ENCODE measurements around the gene STK38L. TPM values are rescaled to one million over a fixed set of nuclear protein-coding genes. Genes with fewer than 3 reads are reported as not detected.

STK38L gene
- total and polyA plus RNA-seq, 7 donors = 16.8 to 86.2 (median 67.3) TPM

DNA sequence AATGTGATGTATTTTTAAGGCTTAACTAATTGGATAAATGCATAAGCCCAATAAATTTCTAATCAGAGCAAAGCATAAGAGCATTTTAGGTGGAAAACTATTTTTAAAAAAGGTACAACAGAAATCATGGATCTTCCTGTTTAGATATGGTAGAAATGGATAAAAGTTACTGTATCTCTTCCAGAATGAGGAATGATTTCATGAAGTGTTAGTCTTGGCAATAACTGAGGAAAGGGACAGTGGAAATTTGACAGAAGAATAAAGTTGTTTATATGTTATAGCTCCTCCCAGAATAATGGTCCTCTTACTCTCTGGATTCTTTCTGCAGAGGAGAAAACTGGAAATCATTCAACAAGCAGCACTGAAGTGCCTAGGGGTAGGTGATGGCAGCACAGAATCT, 56.1 kb downstream of the STK38L start:
- no peak for DNase-seq
- Histone ChIP-seq H3K27ac (peak overlapping the region in 3 of 4 donors; percentile 19 to 58 (median 50)), H3K27me3 (no peaks in the 10 kb centered on the region), H3K9me3 (no peaks in the 10 kb centered on the region), H3K4me1 (peaks cover 0 to 53% (median 41%) of the 10 kb centered on the region in 4 donors), H3K4me3 (no peak overlapping the region), H3K36me3 (peaks cover 5 to 55% (median 7%) of the 10 kb centered on the region in 4 donors)
- intact Hi-C loops (cut with DNase I) = no loop called here
- no peak for TF ChIP-seq POLR2A (IDR thresholded peaks at IDR 0.05)
- TF ChIP-seq POLR2AphosphoS5 (IDR thresholded peaks at IDR 0.05) = no peak
- TF ChIP-seq, protein P1, sequence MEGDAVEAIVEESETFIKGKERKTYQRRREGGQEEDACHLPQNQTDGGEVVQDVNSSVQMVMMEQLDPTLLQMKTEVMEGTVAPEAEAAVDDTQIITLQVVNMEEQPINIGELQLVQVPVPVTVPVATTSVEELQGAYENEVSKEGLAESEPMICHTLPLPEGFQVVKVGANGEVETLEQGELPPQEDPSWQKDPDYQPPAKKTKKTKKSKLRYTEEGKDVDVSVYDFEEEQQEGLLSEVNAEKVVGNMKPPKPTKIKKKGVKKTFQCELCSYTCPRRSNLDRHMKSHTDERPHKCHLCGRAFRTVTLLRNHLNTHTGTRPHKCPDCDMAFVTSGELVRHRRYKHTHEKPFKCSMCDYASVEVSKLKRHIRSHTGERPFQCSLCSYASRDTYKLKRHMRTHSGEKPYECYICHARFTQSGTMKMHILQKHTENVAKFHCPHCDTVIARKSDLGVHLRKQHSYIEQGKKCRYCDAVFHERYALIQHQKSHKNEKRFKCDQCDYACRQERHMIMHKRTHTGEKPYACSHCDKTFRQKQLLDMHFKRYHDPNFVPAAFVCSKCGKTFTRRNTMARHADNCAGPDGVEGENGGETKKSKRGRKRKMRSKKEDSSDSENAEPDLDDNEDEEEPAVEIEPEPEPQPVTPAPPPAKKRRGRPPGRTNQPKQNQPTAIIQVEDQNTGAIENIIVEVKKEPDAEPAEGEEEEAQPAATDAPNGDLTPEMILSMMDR (IDR thresholded peaks at IDR 0.05) = no peak
- no peak for TF ChIP-seq EP300 (IDR thresholded peaks at IDR 0.05)

DNA sequence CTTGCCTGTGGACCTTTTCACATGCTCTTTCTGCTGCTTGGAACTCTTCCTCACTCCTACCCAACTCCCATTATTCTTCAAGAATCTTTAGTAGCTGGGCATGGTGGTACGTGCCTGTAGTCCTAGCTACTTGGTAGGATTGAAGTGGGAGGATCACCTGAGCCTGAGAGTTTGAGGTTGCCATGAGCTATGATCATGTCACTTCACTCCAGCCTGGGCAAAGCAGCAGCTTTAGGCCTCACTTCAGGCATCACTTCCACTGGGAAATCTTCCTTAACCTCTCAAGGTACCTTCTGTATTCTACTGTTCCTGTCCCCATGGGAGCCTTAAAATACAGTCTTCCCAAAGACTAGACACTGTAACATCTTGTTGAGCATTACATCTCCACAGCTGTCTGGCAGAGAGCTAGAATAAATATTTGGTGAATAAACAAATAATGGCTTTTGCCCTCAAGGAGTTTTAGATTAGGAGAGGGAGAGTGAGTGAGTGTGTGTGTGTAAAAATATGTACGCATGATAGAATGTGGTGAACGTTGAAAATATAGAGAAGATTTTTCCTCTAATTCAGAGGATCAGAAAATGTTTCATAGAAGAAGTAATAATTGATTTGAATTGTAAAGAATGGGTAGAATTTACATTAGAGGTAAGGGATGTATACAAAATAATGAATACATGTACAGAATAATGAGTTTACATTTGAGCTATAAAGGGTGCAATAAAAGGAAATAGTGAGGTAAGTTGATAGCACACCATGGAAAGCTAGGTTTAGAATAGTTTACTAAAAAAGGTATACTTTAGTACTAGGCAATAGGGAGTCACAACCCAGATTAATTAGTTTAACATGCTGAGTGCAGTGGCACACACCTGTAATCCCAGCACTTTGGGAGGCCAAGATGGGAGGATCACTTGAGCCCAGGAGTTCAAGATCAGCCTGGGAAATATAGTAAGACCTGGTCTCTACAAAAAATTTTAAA, 59.3 kb downstream of the STK38L start:
- WGBS, 2 donors = 38 to 69% methylated on average over 3 of the region's 3 CpGs
- TF ChIP-seq POLR2AphosphoS5 (IDR thresholded peaks at IDR 0.05) (no peak), POLR2A (IDR thresholded peaks at IDR 0.05) (no peak), EP300 (IDR thresholded peaks at IDR 0.05) (no peak)
- TF ChIP-seq, protein P1 (IDR thresholded peaks at IDR 0.05) = no peak
- H3K27ac ChIP-seq = peak overlapping the region in 3 of 4 donors; percentile 25 to 73 (median 64)
- intact Hi-C loops (cut with DNase I) = no loop called here
- no peaks in the 10 kb centered on the region for H3K27me3 ChIP-seq
- H3K36me3 ChIP-seq = peaks cover 3 to 51% (median 6%) of the 10 kb centered on the region in 4 donors
- H3K4me3 ChIP-seq = no peak overlapping the region
- H3K4me1 ChIP-seq = peaks cover 0 to 40% (median 33%) of the 10 kb centered on the region in 4 donors
- no peak for DNase-seq
- no peaks in the 10 kb centered on the region for H3K9me3 ChIP-seq

DNA sequence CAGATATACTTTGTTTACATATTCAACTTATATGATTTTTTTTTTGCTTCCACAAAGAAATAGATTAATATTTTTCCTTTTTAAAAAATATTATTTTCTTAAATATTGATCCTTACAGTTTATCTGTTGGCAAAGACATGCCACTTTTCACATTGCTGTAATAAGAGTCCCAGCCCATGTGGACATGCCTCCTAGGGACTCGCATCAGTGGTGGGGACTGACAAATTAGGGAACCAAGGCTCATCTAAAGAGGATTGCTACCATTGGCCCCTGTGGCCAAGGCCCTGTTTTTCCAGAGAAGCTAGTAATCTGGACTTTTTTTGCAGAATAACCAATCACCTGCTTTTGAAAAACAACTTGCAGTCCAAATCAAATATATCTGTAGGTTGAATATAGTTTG, 60.8 kb downstream of the STK38L start:
- H3K4me3 ChIP-seq = no peak overlapping the region
- no peaks in the 10 kb centered on the region for H3K9me3 ChIP-seq
- peaks cover 0 to 34% (median 28%) of the 10 kb centered on the region in 4 donors for H3K4me1 ChIP-seq
- peak overlapping the region; percentile 53 to 73 (median 66) for H3K27ac ChIP-seq
- H3K36me3 ChIP-seq = peaks cover 0 to 48% (median 13%) of the 10 kb centered on the region in 4 donors
- intact Hi-C loops (cut with DNase I) = loop anchor here (5.0 kb wide), 3 partner anchors 163 to 368 kb away; partner anchors contain the start of genes FGFR1OP2, INTS13 and TM7SF3
- H3K27me3 ChIP-seq = no peaks in the 10 kb centered on the region
- DNase-seq = no peak
- WGBS, 2 donors = 82 to 84% methylated on average over 1 of the region's 1 CpG
- TF ChIP-seq POLR2AphosphoS5 (IDR thresholded peaks at IDR 0.05) = no peak
- no peak for TF ChIP-seq POLR2A (IDR thresholded peaks at IDR 0.05)
- TF ChIP-seq, protein P1 (IDR thresholded peaks at IDR 0.05) = no peak
- no peak for TF ChIP-seq EP300 (IDR thresholded peaks at IDR 0.05)

DNA sequence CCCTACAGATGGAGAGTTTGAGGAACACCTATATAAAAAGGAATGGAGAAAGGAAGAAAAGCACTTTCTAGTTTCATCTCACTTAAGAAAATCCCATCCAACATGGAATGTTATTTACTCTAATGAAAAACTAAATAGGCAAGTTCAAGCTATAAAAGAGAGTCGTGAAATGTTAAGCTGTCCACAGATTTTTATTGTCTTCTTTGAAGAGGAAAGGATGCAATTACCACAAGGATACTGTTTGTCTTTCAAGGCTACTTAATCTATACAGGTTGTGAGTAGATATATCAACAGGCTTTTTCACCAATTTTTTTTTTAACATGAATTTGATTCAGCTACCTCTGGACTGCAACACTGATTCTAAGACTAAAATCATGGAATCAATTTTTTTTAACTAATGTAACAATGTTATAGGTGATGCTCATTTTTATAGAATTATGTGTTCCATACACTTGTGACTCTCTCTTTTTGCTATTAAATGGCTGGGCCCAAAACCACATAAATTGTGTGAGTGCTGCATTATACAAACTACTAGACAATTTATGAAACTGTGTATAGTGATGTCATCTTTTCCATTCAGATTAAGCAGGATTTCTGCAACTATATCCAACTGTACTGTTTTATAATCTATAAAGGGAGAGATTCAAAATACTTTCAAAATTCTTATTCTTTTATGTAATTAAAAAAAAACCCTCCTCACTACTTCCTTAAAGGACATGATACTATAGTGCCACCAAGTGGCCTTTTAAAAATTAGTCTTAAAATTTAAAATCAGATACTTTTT, 61.8 kb downstream of the STK38L start:
- no peak for DNase-seq
- H3K9me3 ChIP-seq = no peaks in the 10 kb centered on the region
- WGBS, 2 donors = 21 to 53% methylated on average over 1 of the region's 1 CpG
- H3K27me3 ChIP-seq = no peaks in the 10 kb centered on the region
- peaks cover 0 to 49% (median 17%) of the 10 kb centered on the region in 4 donors for H3K36me3 ChIP-seq
- intact Hi-C loops (cut with DNase I) = loop anchor here (5.0 kb wide), 3 partner anchors 164 to 369 kb away; partner anchors contain the start of genes FGFR1OP2, INTS13 and TM7SF3
- peaks cover 0 to 27% (median 23%) of the 10 kb centered on the region in 4 donors for H3K4me1 ChIP-seq
- no peak overlapping the region for H3K4me3 ChIP-seq
- peak overlapping the region; percentile 53 to 73 (median 66) for H3K27ac ChIP-seq
- TF ChIP-seq EP300 (IDR thresholded peaks at IDR 0.05) = no peak
- TF ChIP-seq, protein P1 (IDR thresholded peaks at IDR 0.05) = peak; percentile 13 to 55 (median 25)
